DMS114 treated with DMSO at 0.1 percent for 48 hours (cell line): ENCODE measurements around the gene ZBTB44.
"Not testable (repeated sequence)": the region's sequence is repeated elsewhere in the genome, so short reads cannot be mapped to it uniquely, and the experiment has no call there.

Experiments
- DNase-seq: peaks from one replicate; lab custom pipeline; 2025; ENCODE audit not compliant: unreplicated experiment; lab: John Stamatoyannopoulos, UW

Gene ZBTB44

GRCh38 chr11:130249371-130249770, 65.3 kb downstream of the ZBTB44 start:
- DNase-seq: no peak

DNA sequence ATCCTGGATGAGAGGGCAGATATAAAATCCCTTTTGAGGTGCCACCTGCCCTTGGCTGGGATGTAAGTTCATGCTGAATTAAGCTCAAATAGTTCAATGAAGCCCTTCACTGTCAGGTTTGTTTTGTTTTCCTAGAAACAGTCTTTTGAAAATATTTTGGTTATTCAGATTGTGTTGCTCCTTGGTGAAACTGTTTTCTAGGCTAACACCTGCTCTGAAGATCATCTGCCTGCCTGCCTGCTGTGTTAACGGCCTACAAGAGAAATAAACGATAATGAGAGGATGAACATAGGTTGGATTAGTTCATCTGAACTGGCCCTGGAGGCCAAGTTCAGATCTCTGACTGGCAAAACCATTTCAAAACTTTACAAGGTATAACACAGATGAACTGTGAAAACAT, 67.4 kb downstream of the ZBTB44 start:
- no peak for DNase-seq

DNA sequence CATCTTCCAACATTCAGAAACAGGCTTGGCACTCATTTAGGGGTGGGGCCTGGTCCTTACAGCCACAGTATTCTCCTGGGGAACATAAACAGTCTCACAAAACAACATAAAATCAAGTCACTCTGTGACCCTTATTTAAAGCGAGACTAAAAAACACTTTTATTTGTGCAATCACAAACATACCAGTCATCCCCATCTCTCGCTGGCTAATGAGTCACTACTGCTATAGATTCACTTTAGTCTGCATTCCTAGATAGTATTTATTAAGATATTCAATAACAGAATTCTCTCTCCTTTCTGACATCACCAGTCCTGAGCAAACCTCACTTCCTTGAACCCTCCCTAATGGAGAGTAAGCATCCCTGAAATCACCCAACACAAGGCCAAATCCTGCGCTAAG, 68.0 kb downstream of the ZBTB44 start:
- DNase-seq: no peak

- no peak for DNase-seq
These were observed 68.4 kb downstream of the ZBTB44 start for GRCh38 chr11:130246270-130246669.

GRCh38 chr11:130245375-130245774, 69.3 kb downstream of the ZBTB44 start:
- not testable (repeated sequence) for DNase-seq

DNA sequence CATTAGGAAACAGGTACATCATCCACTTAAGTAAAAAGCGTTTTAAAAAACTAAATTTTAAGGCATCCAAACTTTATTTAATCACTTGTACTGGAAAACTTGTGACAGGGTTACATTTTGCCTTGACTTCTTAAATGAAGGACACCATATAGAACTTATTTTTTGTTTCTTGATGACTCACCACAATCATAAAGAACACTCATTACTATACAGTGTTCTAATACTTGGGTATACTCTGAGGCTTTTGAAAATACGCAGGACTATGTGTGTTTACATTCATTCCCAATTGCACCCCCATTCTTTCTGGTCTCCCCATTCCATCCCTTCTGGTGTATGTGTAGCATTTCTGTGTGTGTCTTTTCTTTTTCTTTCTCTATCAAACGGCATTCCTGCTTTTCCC, 69.9 kb downstream of the ZBTB44 start:
- DNase-seq: no peak

- DNase-seq: no peak
These were observed 70.9 kb downstream of the ZBTB44 start for GRCh38 chr11:130243816-130244215.

- no peak for DNase-seq
These were observed 73.0 kb downstream of the ZBTB44 start for GRCh38 chr11:130241713-130242112.

- no peak for DNase-seq
These were observed 77.3 kb downstream of the ZBTB44 start for GRCh38 chr11:130237282-130238006.

GRCh38 chr11:130234315-130234714, 80.4 kb downstream of the ZBTB44 start:
- DNase-seq: no peak

DNA sequence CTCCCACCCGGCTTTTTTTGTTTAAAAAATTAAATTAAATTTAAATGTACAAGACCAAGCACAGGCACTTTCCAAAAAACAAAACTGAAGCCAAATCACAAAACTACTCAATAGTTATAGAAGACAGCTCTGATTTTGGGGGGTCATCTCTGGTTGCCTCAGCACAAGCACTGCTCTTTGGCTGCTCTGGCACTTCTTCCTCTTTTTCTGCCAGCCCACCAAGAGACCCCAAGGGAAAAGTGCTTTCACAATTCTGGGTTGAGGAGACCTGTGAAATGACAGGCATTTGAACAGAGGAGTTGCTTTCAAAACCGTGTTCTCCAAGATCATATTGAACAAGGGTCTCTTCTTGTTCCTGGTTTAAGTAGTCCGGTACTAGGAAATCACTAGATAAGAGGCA, 80.8 kb downstream of the ZBTB44 start:
- DNase-seq: not testable (repeated sequence)

DNA sequence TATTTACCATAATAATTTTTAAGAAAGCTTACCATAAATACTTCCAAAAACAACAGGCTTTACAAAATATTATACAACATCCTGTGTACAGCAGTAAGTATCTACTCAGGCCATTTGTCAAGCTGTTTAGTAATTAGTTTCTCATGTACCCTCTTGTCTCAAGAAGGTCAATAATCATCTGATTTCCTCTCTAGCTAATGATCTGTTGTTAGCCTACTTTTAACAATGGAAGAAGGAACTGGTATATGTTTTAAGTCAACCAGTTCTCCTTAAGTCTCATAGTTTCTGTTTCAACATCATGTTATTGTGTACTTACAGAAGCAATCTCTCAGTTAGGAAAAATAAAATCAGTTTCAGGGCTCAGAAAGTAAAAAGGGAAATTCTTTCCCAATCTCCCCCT, 81.2 kb downstream of the ZBTB44 start:
- DNase-seq: not testable (repeated sequence)

GRCh38 chr11:130227373-130227772, 87.3 kb downstream of the ZBTB44 start:
- no peak for DNase-seq

GRCh38 chr11:130223291-130223971, 91.3 kb downstream of the ZBTB44 start:
- no peak for DNase-seq

DNA sequence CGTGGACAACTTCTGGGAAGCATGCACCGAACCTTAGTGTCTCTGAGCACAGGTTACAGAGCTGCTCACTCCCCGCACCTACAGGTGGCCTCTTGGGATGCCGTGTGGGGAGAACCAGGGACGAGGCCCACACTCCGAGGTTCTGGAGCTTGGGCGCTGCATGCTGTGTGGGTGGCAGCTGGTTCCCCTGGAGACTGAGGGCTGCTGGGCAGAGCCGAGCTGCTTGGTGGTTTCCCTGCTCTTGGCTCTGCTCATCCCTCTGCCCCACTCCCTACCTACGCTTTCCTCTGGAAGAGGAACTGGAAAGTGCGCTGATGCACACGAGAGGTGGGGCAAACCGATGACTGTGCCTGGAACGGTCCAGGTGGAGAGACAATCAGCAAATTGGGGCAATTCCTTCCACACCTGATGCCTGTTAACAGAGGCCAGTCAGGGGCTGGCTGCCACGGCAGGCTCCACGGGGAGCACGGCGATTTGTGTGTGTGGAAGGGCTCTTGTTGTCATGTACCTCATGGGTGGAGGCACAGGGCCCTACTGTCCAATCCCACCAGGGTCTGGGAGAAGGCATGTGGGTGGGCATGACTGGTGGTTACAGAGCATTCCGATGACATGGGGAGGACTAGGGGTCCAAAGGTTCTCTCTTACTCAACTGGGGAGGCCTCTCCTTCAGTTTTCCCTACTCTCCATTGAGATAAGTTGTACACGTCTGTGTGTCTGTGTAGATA, 94.2 kb downstream of the ZBTB44 start:
- no peak for DNase-seq

DNA sequence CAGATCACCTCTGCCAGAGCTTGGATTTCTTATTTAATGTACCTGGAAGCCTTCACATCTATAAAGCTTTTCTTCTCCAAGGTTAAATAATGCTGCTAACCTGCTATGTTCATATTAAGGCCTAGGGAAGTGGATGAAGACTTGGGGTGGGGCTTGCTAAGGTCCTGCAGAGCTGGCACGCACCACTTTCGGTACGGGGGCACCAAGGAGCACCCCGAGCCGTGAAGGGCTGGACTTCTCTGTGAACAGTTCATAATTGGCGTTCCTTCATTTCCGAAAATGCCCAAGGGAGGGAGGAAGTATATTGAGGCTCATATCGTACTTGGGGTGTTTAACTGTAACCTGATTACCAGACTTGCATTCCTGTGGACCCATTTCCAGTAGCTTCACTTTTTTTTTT, 95.6 kb downstream of the ZBTB44 start:
- DNase-seq: no peak

DNA sequence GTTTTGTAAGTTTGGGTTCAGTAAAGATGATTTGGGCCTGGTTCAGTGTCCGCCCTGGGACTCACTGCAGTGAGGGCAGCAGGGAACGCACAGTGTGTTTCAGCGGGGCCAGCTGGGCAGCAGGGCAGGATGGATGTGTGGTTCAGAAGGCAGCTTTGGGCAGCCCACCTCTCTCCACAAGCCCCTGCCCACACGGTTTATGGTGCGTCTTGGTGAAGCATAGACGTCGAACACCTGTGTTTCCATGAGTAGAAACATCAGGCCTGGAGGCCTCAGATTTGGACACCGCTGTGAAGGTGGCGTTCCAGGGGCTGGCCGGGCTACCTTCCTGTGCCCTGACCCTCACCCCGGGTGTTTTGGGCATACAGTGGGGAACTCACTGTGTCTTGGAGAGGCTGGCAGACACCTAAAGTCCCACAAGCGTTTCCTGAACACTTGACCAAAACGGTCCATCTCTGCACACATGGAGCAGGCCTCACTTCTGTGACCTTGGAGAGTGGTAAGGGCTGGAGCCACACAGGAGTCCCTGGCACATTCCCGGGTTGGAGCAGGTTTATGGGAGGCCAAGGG, 96.1 kb downstream of the ZBTB44 start:
- no peak for DNase-seq

- DNase-seq: no peak
These were observed 97.3 kb downstream of the ZBTB44 start for GRCh38 chr11:130217133-130218031.

- no peak for DNase-seq
These were observed 98.1 kb downstream of the ZBTB44 start for GRCh38 chr11:130216591-130217132.

DNA sequence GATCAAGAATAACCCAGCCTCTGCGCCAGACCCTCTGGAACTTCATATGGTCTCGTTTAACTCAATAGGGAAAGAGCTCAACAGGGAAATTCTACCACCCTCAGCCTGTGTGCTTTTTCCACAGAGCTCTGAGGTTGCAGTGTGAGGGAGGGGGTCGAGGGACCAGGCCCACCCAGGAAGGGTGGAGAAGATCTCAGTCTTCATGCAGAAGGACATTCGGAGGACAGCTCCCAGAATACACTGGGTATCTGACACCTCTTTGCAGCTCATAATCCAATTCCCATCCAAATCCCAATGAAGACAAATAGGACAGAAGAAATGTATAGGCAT, 98.5 kb downstream of the ZBTB44 start:
- DNase-seq: no peak
